GM12878 (cell line): ENCODE data around the gene PERM1. TPM values are rescaled to one million over a fixed set of nuclear protein-coding genes. Genes with fewer than 3 reads are reported as not detected.
A peak's percentile ranks its signal among the peaks of the same experiment; 100 is the strongest.

Source experiments
- CHD4 ChIP-seq: fragments of 200-600 bp; sonication (generic); IDR thresholded peaks from 2 replicates; pipeline ENCODE4 v1.6.1; 2016; ENCODE audit warnings: mild to moderate bottlenecking
- CREM ChIP-seq: IDR thresholded peaks from 2 replicates; pipeline ENCODE4 v1.6.1; 2014; ENCODE audit warnings: antibody characterized with exemption, low read depth
- ETV6 ChIP-seq, 2 experiments: fragments of 450-650 bp in 1 of 2; IDR thresholded peaks in 1 of 2; conservative IDR thresholded peaks in 1 of 2; 2 replicates each; pipeline ENCODE4 v1.6.1; 2014; ENCODE audit warnings: antibody characterized with exemption in 1 of 2, borderline replicate concordance in 1 of 2, low read depth in 1 of 2, mild to moderate bottlenecking in 1 of 2, moderate library complexity in 1 of 2
- HDAC2 ChIP-seq: fragments of 200-600 bp; sonication (generic); IDR thresholded peaks from 2 replicates; pipeline ENCODE4 v1.6.1; 2017
- HDGF ChIP-seq: fragments of 450-650 bp; IDR thresholded peaks from 2 replicates; pipeline ENCODE4 v1.6.1; 2016; ENCODE audit warnings: antibody characterized with exemption
- IKZF2 ChIP-seq, 2 experiments: fragments of 450-650 bp; IDR thresholded peaks; 2 replicates each; pipeline ENCODE4 v1.6.1; 2017; ENCODE audit warnings: mild to moderate bottlenecking in 2 of 2, moderate library complexity in 2 of 2
- MEF2B ChIP-seq: fragments of 450-650 bp; IDR thresholded peaks from 2 replicates; pipeline ENCODE4 v1.6.1; 2018; ENCODE audit warnings: mild to moderate bottlenecking, moderate library complexity; ENCODE audit not compliant: partially characterized antibody, poor library complexity, severe bottlenecking
- MTA2 ChIP-seq: fragments of 450-650 bp; IDR thresholded peaks from 2 replicates; pipeline ENCODE4 v1.6.1; 2016; ENCODE audit warnings: low read depth, mild to moderate bottlenecking, moderate library complexity
- MTA3 ChIP-seq: IDR thresholded peaks from 2 replicates; pipeline ENCODE4 v1.6.1; 2012; ENCODE audit warnings: low read length, inconsistent platforms, borderline replicate concordance
- POLR2AphosphoS5 ChIP-seq: IDR thresholded peaks from 2 replicates; pipeline ENCODE4 v1.6.1; 2011; ENCODE audit warnings: mild to moderate bottlenecking, low read length, inconsistent platforms
- RBBP5 ChIP-seq: fragments of 200-600 bp; sonication (generic); conservative IDR thresholded peaks from 2 replicates; pipeline ENCODE4 v1.6.1; 2016
- SIX5 ChIP-seq: IDR thresholded peaks from 2 replicates; pipeline ENCODE4 v1.6.1; 2011; ENCODE audit warnings: mild to moderate bottlenecking, low read depth, low read length, moderate library complexity; ENCODE audit not compliant: severe bottlenecking
- SPI1 ChIP-seq: IDR thresholded peaks from 2 replicates; pipeline ENCODE4 v1.6.1; 2011; ENCODE audit warnings: low read depth, mild to moderate bottlenecking, low read length, moderate library complexity, borderline replicate concordance; ENCODE audit not compliant: insufficient read depth
- STAT1 ChIP-seq: fragments of 450-650 bp; conservative IDR thresholded peaks from 2 replicates; pipeline ENCODE4 v1.6.1; 2014; ENCODE audit warnings: antibody characterized with exemption, mild to moderate bottlenecking
- ZNF207 ChIP-seq: fragments of 450-650 bp; IDR thresholded peaks from 2 replicates; pipeline ENCODE4 v1.6.1; 2014; ENCODE audit warnings: antibody characterized with exemption, mild to moderate bottlenecking, borderline replicate concordance
- ZNF274 ChIP-seq: IDR thresholded peaks from one replicate; pipeline ENCODE4 v1.8.0; 2011; ENCODE audit not compliant: insufficient read length, insufficient read depth
- polyA plus RNA-seq, 11 experiments: library from polyadenylated mRNA; depleted of rRNA in 4 of 11; unstranded in 6 of 11; stranded (reverse) in 5 of 11; fragments of >200 nt; fragmentation: Nextera tagmentation in 4 of 11; fragmentation: Illumina TruSeq in 1 of 11; extraction: Ambion mirVana in 4 of 11; extraction: Trizol in 1 of 11; gene quantifications; 1 replicate in 1 of 11; 2 replicates in 10 of 11; pipeline versions ENCODE4 v1.2.1 to v1.2.3, GENCODE V29; 2011 to 2016; ENCODE audit warnings: inconsistent platforms in 2 of 11, missing spikeins in 2 of 11, low read depth in 1 of 11
- total RNA-seq, 4 experiments: library from RNA; depleted of rRNA in 3 of 4; stranded (reverse); fragments of >200 nt in 3 of 4; fragmentation: Illumina TruSeq in 1 of 4; extraction: Trizol in 1 of 4; gene quantifications; 2 replicates each; pipeline versions ENCODE4 v1.2.1 to v1.2.3, GENCODE V29; 2013 to 2021
- TF ChIP-seq, protein P1 (sequence below): fragments of 150-350 bp; IDR thresholded peaks from 2 replicates; pipeline ENCODE4 v1.6.1; 2016; ENCODE audit warnings: low read depth, low read length
- TF ChIP-seq, protein P2 (sequence below), 3 experiments: IDR thresholded peaks in 2 of 3; conservative IDR thresholded peaks in 1 of 3; 2 replicates each; pipeline ENCODE4 v1.5.1; 2011; ENCODE audit warnings: low read depth in 3 of 3, low read length in 3 of 3, mild to moderate bottlenecking in 3 of 3, control low read depth in 2 of 3, moderate library complexity in 2 of 3, inconsistent platforms in 1 of 3, mixed read lengths in 1 of 3; ENCODE audit not compliant: control insufficient read depth in 2 of 3, insufficient read depth in 1 of 3; ENCODE audit errors: extremely low read depth in 1 of 3
- TF ChIP-seq, protein P3 (sequence below): fragments of 450-650 bp; conservative IDR thresholded peaks from 2 replicates; pipeline ENCODE4 v1.6.1; 2017; ENCODE audit warnings: mild to moderate bottlenecking, moderate library complexity
- TF ChIP-seq, protein P4 (sequence below): fragments of 450-650 bp; IDR thresholded peaks from 2 replicates; pipeline ENCODE4 v1.6.1; 2018; ENCODE audit warnings: mild to moderate bottlenecking, low read depth, moderate library complexity; ENCODE audit not compliant: partially characterized antibody

The PERM1 gene
- total and polyA plus RNA-seq, 10 of the 15 experiments (the other 5 are each of a cell fraction or from before 2014, with no cell fraction given), result not detected

DNA sequence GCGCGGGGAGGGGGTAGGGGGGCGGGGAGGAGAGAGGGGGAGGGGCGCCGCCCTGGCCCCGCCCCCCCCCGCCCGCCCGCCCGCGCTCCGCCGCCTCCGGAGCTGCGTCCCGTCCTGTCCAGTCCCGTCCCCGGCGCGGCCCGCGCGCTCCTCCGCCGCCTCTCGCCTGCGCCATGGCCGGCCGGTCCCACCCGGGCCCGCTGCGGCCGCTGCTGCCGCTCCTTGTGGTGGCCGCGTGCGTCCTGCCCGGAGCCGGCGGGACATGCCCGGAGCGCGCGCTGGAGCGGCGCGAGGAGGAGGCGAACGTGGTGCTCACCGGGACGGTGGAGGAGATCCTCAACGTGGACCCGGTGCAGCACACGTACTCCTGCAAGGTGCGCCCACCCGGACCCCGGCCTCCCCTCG lies 38.1 kb upstream of the PERM1 start, which contains the start of gene AGRN (continued):
- TF ChIP-seq, protein P1, sequence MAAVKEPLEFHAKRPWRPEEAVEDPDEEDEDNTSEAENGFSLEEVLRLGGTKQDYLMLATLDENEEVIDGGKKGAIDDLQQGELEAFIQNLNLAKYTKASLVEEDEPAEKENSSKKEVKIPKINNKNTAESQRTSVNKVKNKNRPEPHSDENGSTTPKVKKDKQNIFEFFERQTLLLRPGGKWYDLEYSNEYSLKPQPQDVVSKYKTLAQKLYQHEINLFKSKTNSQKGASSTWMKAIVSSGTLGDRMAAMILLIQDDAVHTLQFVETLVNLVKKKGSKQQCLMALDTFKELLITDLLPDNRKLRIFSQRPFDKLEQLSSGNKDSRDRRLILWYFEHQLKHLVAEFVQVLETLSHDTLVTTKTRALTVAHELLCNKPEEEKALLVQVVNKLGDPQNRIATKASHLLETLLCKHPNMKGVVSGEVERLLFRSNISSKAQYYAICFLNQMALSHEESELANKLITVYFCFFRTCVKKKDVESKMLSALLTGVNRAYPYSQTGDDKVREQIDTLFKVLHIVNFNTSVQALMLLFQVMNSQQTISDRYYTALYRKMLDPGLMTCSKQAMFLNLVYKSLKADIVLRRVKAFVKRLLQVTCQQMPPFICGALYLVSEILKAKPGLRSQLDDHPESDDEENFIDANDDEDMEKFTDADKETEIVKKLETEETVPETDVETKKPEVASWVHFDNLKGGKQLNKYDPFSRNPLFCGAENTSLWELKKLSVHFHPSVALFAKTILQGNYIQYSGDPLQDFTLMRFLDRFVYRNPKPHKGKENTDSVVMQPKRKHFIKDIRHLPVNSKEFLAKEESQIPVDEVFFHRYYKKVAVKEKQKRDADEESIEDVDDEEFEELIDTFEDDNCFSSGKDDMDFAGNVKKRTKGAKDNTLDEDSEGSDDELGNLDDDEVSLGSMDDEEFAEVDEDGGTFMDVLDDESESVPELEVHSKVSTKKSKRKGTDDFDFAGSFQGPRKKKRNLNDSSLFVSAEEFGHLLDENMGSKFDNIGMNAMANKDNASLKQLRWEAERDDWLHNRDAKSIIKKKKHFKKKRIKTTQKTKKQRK, result no peak
- TF ChIP-seq MTA2, result no peak
- TF ChIP-seq POLR2AphosphoS5, result no peak
- no peak for TF ChIP-seq CREM
- TF ChIP-seq, protein P2, sequence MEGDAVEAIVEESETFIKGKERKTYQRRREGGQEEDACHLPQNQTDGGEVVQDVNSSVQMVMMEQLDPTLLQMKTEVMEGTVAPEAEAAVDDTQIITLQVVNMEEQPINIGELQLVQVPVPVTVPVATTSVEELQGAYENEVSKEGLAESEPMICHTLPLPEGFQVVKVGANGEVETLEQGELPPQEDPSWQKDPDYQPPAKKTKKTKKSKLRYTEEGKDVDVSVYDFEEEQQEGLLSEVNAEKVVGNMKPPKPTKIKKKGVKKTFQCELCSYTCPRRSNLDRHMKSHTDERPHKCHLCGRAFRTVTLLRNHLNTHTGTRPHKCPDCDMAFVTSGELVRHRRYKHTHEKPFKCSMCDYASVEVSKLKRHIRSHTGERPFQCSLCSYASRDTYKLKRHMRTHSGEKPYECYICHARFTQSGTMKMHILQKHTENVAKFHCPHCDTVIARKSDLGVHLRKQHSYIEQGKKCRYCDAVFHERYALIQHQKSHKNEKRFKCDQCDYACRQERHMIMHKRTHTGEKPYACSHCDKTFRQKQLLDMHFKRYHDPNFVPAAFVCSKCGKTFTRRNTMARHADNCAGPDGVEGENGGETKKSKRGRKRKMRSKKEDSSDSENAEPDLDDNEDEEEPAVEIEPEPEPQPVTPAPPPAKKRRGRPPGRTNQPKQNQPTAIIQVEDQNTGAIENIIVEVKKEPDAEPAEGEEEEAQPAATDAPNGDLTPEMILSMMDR (IDR thresholded peaks at IDR 0.05 in 2 of 3, conservative IDR thresholded peaks at IDR 0.05 in 1 of 3; ENCODE audit: control insufficient read depth in 2 of 3, extremely low read depth in 1 of 3, insufficient read depth in 1 of 3, low read depth in 3 of 3, low read length in 3 of 3), result no peak
- no peak for TF ChIP-seq SIX5
- no peak for TF ChIP-seq SPI1
- no peak for TF ChIP-seq ETV6 (conservative IDR thresholded peaks at IDR 0.05 in 1 of 2, IDR thresholded peaks at IDR 0.05 in 1 of 2; ENCODE audit: borderline replicate concordance in 1 of 2, low read depth in 1 of 2)
- TF ChIP-seq MTA3, result no peak
- no peak for TF ChIP-seq IKZF2 (IDR thresholded peaks at IDR 0.05)
- no peak for TF ChIP-seq CHD4
- no peak for TF ChIP-seq MEF2B
- TF ChIP-seq HDAC2, result no peak
- no peak for TF ChIP-seq ZNF274
- TF ChIP-seq, protein P3, sequence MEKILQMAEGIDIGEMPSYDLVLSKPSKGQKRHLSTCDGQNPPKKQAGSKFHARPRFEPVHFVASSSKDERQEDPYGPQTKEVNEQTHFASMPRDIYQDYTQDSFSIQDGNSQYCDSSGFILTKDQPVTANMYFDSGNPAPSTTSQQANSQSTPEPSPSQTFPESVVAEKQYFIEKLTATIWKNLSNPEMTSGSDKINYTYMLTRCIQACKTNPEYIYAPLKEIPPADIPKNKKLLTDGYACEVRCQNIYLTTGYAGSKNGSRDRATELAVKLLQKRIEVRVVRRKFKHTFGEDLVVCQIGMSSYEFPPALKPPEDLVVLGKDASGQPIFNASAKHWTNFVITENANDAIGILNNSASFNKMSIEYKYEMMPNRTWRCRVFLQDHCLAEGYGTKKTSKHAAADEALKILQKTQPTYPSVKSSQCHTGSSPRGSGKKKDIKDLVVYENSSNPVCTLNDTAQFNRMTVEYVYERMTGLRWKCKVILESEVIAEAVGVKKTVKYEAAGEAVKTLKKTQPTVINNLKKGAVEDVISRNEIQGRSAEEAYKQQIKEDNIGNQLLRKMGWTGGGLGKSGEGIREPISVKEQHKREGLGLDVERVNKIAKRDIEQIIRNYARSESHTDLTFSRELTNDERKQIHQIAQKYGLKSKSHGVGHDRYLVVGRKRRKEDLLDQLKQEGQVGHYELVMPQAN, result peak; percentile 74
- no peak for TF ChIP-seq RBBP5
- TF ChIP-seq, protein P4, sequence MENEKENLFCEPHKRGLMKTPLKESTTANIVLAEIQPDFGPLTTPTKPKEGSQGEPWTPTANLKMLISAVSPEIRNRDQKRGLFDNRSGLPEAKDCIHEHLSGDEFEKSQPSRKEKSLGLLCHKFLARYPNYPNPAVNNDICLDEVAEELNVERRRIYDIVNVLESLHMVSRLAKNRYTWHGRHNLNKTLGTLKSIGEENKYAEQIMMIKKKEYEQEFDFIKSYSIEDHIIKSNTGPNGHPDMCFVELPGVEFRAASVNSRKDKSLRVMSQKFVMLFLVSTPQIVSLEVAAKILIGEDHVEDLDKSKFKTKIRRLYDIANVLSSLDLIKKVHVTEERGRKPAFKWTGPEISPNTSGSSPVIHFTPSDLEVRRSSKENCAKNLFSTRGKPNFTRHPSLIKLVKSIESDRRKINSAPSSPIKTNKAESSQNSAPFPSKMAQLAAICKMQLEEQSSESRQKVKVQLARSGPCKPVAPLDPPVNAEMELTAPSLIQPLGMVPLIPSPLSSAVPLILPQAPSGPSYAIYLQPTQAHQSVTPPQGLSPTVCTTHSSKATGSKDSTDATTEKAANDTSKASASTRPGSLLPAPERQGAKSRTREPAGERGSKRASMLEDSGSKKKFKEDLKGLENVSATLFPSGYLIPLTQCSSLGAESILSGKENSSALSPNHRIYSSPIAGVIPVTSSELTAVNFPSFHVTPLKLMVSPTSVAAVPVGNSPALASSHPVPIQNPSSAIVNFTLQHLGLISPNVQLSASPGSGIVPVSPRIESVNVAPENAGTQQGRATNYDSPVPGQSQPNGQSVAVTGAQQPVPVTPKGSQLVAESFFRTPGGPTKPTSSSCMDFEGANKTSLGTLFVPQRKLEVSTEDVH, result no peak
- TF ChIP-seq ZNF207, result 0 out of 2 replicates have a peak, but pooled peaks have one; percentile 32
- TF ChIP-seq STAT1, result no peak
- TF ChIP-seq HDGF, result no peak
